Fibroblast of skin of abdomen (primary cell): ENCODE measurements around the gene OLFML1.

Source experiments
- DNase-seq: peaks from one replicate; pipeline ENCODE4 v3.0.0-alpha.2; 2013

Gene OLFML1

DNA sequence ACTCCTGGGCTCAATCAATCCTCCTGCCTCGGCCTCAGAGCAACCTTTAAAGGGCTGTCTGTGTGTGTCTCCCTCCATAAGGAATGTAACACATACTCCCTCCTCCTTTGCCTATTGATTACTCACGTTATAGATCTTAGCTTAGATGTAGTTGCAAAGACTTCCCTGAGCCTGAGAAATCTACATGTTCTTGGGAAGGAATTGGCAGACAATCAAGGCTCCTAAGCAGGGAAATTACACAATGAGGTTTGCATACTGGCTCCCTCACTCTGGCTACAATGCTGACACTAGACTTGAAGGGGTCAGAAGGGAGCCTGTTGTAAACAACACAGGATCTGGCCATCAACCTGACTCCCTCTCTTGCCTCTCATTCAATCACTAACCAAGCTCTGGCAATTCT is 5.2 kb upstream of the OLFML1 start:
- DNase-seq: peak; percentile 28

DNA sequence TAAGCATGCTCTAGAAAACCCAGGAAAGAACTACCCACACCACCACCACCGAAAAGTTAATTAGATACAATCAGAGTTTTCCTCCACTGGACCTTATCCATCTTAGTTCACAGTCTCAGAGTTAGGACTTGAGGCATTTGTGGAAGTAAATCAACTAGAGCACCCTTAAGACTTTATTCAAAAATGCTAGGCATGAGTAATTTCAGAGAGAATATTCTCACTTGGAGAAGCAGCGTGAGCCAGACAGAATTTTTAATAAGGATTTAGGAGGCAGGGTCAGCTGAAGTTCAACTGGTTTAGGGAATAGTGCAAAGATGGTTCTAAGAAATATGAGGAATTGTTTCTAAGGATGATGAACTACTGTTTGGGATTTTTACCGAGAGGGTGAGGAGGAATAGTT is 1.2 kb upstream of the OLFML1 start:
- DNase-seq: peak; percentile 2

DNA sequence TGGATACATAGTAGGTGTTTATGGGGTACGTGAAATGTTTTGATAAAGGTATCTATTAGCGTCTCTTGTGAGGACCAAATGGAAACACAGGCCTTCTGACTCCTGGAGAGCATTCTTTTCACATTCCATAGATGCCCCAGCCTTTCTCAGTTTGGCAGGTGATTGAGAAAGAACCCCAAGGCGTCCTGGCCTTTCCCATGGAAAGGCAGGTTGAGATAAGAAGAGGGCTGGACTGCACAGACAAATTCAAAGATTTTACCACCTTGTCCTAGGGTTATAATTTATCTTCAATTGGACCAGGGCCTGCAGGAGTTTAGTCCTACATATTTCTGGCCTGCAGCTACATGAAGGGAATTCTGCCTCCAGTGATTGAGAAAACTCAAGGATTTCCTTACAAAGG is 661 bp upstream of the OLFML1 start:
- DNase-seq: peak; percentile 16

DNA sequence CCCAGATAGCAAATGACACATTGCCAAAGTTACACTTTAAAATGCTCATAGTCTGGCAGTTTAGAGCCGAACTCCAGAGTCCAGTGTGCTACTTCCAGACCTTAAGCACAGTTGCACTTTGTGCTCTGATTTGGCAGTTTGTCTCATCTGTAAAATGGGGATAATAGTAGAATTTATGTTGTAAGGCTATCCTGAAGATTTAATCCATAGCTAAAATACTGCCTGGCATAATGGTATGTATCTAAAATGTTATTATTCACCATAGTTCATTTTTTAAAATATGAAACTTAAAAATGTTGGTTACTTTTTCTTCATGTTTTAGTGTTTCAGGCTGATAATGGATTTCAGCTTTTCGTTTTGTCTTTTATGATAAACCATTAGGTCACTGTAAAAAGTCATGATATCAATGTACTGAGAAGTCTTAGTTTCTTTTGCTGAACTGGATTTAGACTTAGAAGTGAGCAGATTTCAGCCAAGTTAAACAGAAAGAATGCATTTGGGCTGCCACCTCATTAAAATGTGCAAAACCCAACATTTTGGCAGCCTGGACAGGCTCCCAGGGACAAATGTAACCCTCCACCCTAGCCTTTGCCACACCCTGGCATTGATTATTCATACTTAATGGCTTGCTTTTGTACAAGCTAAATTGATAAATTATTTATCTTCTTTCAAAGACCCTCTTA is 933 bp downstream of the OLFML1 start:
- no peak for DNase-seq

DNA sequence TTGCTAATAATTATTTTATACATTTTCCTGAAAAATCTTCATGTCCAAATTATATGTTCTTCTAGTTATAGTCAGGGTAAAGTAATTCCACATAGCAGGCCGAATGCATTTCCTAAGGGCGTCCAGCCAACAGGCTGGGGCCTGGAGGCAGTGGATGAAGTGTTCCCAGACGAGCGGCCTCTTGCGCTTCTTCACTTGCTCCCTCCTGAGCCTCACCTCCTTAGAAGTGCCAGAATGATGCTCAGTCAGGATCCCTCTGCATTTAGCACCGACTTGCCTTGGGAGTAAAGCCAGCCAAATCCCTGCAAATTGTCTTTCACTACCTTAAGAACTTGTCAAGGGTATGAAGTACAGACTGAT is 1.5 kb downstream of the OLFML1 start:
- peak; percentile 28 for DNase-seq

DNA sequence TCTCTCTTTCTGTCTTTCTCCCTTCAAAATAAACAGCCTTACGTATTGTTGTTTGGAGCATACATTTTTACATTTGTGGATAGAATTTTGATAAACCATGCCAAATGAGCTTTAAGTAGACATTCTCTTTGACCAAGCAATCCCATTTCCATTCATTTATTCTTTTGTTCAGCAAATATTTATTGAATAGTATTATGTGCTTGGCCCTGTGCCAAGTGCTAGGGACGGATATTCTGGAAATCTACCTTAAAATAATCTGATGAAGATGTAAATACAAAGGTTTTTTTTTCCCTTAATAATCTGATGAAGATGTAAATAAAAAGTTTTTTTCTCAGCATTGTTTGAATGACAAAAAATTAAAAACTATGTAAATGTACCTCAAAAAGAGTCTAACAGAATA is 2.1 kb downstream of the OLFML1 start:
- no peak for DNase-seq

DNA sequence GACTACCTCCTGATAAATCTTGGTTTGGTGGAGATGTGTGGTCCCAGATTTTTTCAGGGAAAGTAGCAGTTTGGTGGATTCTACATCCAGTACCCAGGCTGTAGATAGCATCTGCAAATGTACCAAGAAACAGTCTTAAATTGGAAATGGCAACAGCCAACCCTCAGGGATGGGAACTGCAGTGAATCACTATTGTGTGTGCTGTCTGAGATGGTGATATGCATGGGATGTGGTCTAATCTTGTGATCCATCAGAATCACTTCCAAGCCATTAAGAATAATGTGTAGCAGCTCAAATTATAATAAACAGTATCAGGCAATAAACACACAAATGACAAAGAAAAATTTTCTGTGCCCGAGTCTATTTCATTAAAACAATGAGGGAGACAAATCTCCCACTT is 3.4 kb downstream of the OLFML1 start:
- DNase-seq: no peak

DNA sequence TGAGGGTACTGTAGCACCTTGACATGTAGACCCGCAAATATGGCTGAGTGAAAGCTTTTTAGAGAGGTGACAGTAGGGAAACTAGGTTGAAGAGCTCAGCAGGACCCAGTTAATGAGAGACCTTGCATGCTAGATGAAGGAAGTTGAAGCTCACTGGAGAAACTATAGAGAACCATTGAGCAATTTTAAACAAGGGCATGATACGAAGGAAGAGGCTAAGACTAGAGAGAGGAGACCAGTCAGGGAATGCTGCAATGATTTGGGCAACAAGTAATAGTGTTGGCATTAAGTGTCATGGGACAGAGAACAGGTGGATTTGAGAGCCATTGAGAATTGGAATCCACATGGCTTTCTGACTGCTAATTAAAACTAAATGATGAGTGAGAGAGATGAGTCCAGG is 4.1 kb downstream of the OLFML1 start:
- DNase-seq: no peak

DNA sequence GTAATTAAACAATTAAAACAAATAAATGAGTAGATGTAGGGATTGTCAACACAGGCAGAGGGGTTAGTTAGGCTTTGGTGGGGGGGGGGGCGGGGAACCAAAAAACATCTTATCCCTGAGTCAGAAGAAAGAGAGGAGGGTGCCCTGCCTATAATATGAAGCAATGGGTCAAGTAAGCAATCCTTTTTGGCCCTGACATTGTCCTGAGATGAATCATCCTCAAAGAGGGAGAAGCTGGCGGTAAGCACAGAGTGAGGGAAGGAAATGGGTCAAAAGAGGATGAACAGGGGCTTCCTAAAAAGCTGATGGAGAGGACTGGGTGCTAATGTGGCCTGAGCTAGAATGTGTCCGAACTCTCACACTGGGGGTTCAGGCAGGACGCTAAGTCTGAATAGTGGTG is 4.7 kb downstream of the OLFML1 start:
- peak; percentile 61 for DNase-seq

DNA sequence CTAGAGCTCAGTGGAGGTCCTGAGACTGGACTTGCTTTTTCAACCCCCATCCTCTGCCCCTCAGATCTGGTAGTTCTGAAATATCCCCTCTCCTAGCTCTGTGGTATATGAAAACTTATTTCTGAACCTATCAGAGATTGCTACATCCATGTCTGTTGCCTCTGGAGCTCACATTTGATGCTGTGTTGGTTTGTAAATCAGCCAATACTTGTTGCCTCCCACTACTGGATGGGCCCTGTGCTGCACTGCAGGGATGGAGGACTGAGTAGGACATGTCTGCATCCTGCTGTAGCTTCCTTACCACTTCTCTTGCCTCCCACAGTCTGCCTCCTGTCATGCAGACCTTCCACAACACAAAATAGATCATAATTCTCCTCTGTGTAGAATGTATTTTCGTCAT is 5.2 kb downstream of the OLFML1 start:
- no peak for DNase-seq

DNA sequence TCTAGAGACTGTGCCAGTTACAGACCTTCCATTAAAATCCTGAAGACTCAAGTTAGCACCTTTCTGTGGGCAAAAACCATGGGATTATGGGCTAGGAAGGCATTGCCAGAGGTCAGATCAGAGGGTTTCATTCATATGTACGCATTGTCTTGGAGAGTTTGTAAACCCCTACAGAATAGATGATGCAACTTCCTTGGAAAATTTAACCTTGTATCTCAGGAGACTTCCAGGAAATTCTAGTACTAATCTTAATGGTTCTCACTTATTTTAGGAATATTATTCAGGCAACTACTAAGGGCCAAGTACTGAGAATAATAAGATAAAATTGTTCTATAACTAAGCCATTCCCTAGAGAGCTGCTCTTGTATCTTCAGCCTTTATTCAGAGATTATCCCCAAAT is 6.9 kb downstream of the OLFML1 start:
- no peak for DNase-seq

DNA sequence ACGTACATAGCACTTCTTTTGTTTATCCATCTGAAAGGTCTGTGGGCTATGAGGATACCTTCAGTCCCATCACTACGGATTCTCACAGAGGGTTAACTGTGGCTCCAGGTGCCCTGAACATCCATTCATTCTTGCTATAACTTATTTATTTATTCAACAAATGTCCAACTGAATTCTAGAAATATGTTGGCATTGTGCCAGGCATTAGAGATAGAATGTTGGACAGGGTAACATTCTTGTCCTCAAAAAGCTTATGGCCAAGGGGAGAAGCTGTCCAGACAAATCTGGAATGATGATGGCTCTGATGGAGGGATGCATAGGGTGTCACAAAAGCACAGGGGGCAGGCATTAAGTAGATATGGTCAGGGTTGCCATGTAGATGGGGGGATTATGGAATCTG is 8.4 kb downstream of the OLFML1 start:
- DNase-seq: no peak

DNA sequence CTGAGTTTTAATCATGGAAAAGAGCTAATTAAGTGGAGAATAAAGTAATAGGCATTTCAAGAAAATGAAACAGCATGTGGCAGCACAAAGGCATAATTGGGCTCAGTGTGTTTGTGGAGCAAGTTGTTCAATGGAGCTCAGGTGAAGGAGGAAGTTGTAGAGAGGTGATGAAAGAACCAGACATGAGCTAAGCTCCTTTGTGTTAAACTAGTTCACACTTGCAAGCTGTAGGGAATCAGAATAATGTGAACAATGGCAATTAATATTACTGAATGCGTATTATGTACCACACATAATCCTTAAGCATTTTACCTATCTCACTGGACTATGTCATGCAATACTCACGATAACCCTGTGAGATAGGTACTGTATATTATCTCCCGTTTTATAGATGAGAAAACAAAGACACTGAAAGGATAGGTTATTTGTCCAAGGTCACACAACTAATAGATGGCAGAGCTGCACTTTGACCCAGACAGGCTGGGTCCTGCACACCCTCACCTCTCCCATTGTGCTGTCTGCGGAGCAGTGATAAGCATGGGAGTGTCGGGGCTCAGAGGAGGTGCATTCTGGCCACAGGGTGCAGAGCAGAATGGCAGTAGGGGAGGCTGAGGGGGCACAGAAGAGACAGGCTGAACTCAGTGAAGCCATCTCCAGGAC is 8.9 kb downstream of the OLFML1 start:
- no peak for DNase-seq

DNA sequence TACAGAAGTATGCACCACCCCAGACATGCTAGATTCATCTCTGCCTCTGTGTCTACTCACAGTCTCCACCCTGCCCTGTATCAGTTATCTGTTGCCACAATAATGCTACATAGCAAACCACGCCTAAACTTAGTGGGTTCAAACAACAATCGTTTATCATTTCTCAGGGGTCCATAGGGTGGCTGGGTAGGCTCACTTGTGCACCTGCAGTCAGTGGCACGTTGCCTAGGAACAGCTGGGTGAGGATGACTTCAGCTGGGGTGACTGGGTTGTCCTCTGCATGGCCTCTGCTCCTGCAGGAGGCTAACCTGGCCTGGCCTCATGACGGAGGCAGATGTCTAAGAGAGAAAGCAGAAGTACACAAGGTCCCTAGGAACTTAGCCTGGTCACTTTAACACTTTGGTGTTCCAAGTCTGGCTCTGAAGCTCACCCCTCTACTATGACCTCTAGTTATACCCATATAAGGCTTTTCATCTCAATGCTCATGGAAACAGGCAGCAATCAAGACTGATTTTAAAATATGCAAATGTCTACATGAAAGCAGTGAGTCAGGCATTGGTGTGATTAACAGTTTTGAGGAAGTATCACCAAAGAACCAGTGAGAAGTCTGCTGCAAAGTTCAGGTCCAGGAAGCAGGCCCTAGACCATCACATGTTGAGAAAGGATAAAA is 10.7 kb downstream of the OLFML1 start:
- DNase-seq: no peak

DNA sequence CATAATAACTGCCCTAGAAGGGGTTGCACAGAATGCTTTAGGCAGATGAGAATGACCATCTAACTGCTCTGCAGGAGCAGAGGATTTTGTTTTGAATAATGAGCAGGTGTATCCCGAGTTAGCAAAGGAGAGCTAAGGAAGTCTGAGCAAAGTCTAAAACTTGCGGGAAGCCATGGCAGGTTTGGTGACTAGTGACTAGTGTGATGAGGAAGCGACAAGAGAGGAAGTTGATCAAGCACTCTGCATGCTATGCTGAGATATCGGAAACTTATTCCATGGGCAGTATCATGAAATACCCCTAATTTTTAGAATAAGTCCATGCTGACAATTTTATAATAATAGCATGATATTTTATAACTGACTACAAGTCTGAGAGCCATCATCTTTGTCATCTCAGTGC is 12.9 kb downstream of the OLFML1 start:
- DNase-seq: no peak

DNA sequence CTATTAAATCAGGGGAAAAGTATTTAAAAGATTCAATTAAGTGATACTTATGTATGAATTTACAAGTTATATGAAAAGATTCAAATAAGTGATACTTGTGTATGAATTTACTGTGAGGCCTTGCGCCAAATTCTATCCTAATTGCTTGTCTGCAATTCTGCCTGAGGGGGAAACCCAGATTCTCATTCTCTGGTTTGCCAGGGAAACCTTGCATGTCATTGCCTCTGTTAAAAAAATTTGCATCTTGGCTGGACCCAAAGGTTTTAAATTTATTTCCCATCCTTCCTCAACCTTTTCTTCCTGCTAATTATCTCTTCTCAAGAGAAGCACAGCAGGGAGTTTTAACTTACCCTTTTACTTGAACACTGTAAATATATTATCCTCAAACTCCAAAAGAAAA is 13.8 kb downstream of the OLFML1 start:
- no peak for DNase-seq

DNA sequence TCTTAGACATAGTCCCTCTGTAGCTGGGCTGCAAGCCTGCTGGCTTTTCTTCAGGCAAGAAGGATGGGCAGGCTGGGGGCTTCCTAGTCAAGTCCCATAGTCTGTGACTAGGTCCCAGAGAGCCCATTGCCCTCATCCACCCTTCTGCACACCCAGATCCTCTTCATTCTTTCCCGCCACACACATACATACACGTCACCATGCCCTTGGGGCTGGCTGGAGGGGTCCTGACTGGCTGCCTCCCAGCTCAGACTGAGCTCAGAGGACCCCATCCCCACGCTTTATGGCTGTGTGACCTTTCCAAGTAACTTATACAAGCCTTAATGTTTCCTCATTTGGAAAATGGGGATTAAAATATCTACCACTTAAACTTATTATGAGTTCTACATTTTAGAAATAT is 14.9 kb downstream of the OLFML1 start:
- DNase-seq: no peak

DNA sequence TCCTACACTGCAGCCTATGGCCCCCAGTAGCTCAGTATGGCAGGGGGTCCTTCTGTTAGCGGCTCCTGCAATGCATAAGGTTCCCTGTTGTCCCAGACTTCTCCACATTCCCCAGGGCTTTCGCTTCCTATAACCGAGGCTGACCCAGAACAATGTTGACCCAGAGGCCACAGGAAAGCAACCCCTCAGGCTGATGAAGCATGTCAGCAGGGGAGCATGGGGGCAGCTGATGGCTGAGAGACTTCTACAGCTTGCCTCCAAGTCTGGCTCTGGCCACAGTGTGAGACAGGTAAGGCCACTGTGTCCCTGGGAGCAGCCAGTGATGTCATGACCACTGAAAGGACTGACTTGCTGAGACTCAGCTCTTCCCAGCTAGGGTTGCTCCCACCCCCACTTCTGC is 15.9 kb downstream of the OLFML1 start:
- no peak for DNase-seq

DNA sequence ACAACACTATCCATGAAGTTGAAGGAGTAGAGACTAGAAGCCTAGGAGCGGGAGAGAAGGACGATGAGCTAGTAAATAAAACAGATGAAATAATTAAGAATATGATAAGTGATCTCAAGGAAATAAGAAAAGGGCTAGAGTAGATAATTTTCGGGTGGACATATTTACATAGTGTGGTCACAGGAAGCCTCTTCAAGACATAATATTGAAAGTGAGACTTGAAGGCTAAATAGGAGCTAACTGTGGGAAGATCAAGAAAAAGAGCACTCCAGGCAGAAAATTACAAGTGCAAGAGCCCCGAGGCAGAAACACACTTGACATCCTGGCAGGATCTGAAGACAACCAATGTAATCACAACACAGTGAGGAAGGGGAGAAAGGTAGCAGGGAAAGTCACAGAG is 16.6 kb downstream of the OLFML1 start:
- DNase-seq: no peak

DNA sequence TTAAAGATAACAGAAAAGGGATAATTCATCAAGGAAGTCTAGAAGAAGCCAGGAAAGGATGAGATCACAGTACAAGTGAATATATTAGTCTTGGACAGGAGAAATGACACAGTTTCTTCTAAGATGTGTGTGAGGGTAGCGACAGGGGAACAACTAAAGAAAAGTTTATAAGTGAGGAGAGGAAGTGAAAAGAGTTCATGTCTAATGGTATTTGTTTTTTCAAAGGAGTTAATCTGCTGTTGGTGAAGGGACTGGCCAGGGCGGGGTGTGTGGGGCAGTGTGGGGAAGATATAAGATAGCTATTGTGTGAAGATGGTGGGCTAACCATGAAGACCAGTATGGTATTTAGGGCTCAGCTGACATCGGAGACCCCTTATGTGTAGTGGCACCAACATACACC is 20.9 kb downstream of the OLFML1 start:
- no peak for DNase-seq

DNA sequence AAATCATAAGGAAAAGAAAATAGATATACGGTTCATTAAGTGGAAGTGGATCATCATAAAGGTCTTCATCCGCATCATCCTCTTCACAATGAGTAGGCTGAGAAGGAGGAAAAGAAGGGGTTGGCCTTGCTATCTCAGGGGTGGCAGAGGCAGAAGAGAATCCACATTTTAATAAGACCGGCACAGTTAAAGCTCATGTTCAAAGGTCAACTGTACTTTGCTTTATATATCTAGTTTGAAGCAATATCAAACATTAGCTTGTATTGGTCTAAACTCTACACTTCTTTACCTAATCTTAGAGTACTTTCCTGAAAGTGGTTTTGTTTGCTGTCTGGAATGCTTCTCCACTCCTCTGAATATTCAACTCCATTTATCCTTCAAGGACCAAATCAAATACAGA is 22.8 kb downstream of the OLFML1 start:
- DNase-seq: no peak

DNA sequence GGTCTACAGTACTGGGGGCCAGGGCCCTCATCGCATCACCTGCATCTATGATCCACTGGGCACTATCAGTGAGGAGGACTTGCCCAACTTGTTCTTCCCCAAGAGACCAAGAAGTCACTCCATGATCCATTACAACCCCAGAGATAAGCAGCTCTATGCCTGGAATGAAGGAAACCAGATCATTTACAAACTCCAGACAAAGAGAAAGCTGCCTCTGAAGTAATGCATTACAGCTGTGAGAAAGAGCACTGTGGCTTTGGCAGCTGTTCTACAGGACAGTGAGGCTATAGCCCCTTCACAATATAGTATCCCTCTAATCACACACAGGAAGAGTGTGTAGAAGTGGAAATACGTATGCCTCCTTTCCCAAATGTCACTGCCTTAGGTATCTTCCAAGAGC is 24.7 kb downstream of the OLFML1 start:
- no peak for DNase-seq

DNA sequence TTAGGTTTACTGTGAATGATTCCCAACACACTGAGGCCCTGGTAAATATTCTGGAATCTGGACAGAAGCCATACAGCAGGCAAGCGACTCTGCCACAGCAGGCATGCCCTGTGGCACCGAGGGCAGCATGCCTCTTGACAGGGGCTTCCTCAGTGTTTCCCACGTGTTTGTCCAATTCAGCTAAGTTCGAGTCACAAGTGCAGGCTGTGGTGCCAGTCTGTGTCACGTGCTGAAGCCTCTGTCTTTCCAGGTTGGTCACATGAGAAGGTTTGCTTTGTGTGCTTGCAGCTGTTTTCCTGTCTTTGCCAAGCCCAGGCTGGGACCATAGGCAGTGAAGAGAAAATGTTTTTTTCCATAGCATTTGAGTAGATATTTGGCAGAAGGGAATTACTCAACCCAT is 26.1 kb downstream of the OLFML1 start:
- no peak for DNase-seq

DNA sequence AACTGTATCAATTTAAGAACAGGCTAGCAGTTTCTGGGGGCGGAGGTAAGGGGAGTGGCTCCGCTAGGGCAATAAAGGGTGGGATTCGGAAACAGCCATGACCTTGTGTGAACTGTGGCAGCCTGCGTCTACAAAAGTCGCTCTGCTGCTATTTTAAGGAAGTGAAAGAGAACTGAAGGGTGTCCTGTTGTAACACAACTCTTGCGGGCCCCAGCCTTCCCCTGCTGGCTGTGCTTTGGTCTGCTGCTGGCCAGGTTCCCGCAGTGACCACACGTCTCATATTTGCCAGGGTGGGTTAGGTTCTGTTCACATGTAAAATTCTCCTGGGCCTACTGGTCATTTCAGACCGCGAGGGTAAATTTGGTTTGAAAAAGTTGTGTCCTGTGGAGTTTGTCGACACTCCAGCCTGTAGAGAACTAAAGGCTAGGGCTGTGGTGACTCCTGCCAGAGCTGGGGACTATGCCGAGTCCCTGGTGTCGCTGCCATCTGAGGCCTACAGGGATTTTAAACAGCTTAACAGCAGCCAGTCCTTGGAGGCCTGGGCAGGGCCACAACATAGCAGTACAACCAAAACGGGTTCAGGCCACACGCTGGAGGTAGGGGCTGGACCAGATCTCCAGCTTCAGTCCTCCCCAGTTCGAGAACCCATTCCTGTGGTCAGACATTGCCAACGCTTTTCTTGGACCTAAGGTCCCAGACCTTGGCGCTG is 27.4 kb downstream of the OLFML1 start:
- no peak for DNase-seq
